ENCODE data around the gene YY1.

DNA sequence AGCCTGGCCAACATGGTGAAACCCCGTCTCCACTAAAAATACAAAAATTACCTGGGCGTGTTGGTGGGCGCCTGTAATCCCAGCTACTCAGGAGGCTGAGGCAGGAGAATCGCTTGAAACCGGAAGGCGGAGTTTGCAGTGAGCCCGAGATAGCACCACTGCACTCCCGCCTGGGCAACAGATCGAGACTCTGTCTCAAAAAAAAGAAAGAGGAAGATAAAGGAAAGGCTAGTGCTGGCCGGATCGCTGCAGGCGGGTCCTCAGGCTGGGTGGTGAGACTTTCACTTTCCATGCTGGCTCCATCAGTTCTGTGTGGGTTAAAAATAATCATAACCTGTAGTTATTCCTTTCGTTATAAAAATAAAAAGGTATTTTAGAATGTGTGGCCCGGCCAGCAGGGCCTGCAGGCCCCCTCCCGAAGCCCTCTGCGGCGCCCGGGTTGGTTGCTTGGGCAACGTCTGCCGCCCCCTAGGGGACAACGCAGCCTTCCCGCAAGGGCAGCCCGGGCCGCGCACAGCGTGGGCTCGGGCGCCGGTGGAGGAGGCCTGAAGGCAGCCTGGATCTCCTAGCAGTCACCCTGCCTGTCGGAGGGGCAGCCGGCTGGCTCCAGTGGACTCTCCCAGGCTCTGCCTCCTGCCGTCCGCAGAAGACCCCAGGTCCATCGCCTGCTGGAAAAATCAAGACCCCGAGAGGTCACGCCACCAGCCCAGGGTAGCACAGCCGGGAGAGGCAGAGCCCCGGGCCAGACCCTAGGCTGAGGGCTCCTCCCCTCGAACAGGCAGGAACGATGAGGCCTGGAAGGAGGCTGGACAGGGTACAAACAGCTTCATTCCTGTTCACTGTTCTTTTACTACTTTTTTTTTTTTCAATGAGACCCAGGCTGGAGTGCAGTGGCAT is 79.2 kb downstream of the YY1 start:
- TF ChIP-seq POLR2A (IDR thresholded peaks at IDR 0.05) (no peak), POLR2AphosphoS5 (IDR thresholded peaks at IDR 0.05) (peak in 1 of 3 donors; percentile 40), EP300 (IDR thresholded peaks at IDR 0.05) (no peak)
- TF ChIP-seq, protein P1, sequence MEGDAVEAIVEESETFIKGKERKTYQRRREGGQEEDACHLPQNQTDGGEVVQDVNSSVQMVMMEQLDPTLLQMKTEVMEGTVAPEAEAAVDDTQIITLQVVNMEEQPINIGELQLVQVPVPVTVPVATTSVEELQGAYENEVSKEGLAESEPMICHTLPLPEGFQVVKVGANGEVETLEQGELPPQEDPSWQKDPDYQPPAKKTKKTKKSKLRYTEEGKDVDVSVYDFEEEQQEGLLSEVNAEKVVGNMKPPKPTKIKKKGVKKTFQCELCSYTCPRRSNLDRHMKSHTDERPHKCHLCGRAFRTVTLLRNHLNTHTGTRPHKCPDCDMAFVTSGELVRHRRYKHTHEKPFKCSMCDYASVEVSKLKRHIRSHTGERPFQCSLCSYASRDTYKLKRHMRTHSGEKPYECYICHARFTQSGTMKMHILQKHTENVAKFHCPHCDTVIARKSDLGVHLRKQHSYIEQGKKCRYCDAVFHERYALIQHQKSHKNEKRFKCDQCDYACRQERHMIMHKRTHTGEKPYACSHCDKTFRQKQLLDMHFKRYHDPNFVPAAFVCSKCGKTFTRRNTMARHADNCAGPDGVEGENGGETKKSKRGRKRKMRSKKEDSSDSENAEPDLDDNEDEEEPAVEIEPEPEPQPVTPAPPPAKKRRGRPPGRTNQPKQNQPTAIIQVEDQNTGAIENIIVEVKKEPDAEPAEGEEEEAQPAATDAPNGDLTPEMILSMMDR (IDR thresholded peaks at IDR 0.05): peak in 5 of 7 experiments; percentile 67 to 92 (median 78)
